Tibial nerve (tissue), 3 donors: Measurements from ENCODE around the gene RPN2.

Experiments used
- POLR2A ChIP-seq, 2 donors: fragments of 450-650 bp; IDR thresholded peaks; one replicate each; pipeline ENCODE4 v1.6.1; 2017; ENCODE audit warnings: antibody characterized with exemption in 2 of 2, mild to moderate bottlenecking in 2 of 2, moderate library complexity in 2 of 2
- TF ChIP-seq, protein P1 (sequence below), 5 experiments: fragments of 200-600 bp in 3 of 5; fragments of 450-650 bp in 2 of 5; sonication (generic) in 3 of 5; IDR thresholded peaks; one replicate each; pipeline ENCODE4 v1.5.1; 2016 to 2019; ENCODE audit warnings: antibody characterized with exemption in 5 of 5, mild to moderate bottlenecking in 3 of 5, moderate library complexity in 2 of 5

- no peak for TF ChIP-seq POLR2A (IDR thresholded peaks at IDR 0.05)
- TF ChIP-seq, protein P1, sequence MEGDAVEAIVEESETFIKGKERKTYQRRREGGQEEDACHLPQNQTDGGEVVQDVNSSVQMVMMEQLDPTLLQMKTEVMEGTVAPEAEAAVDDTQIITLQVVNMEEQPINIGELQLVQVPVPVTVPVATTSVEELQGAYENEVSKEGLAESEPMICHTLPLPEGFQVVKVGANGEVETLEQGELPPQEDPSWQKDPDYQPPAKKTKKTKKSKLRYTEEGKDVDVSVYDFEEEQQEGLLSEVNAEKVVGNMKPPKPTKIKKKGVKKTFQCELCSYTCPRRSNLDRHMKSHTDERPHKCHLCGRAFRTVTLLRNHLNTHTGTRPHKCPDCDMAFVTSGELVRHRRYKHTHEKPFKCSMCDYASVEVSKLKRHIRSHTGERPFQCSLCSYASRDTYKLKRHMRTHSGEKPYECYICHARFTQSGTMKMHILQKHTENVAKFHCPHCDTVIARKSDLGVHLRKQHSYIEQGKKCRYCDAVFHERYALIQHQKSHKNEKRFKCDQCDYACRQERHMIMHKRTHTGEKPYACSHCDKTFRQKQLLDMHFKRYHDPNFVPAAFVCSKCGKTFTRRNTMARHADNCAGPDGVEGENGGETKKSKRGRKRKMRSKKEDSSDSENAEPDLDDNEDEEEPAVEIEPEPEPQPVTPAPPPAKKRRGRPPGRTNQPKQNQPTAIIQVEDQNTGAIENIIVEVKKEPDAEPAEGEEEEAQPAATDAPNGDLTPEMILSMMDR (IDR thresholded peaks at IDR 0.05) = no peak
Observed at GRCh38 chr20:37274851-37275524, 95.9 kb downstream of the RPN2 start.
